Hepatic stellate cell (primary cell): ENCODE data around the gene MYO1G.
"Not testable (repeated sequence)": the region's sequence is repeated elsewhere in the genome, so short reads cannot be mapped to it uniquely, and the experiment has no call there.

Experiments
- DNase-seq: peaks from one replicate; pipeline ENCODE4 v3.0.0; 2011; ENCODE audit warnings: low spot score

The MYO1G gene

GRCh38 chr7:44999245-45000092 lies 20.7 kb upstream of the MYO1G start:
- DNase-seq = peak; percentile 94

GRCh38 chr7:44998153-44998871 lies 19.5 kb upstream of the MYO1G start:
- DNase-seq = no peak

- no peak for DNase-seq
These were observed 17.0 kb upstream of the MYO1G start for GRCh38 chr7:44995555-44996493.

- no peak for DNase-seq
These were observed 16.2 kb upstream of the MYO1G start for GRCh38 chr7:44994877-44995554.

GRCh38 chr7:44992004-44992795 lies 13.4 kb upstream of the MYO1G start:
- not testable (repeated sequence) for DNase-seq

- DNase-seq = peak; percentile 48
These were observed 11.6 kb upstream of the MYO1G start for GRCh38 chr7:44990109-44991023.

GRCh38 chr7:44989132-44989531 lies 10.3 kb upstream of the MYO1G start:
- DNase-seq = no peak

- no peak for DNase-seq
These were observed 9.9 kb upstream of the MYO1G start for GRCh38 chr7:44988701-44989100.

- DNase-seq = no peak
These were observed 9.2 kb upstream of the MYO1G start for GRCh38 chr7:44987996-44988395.

GRCh38 chr7:44987457-44987856 lies 8.6 kb upstream of the MYO1G start:
- DNase-seq = no peak

GRCh38 chr7:44986218-44987053 lies 7.6 kb upstream of the MYO1G start:
- DNase-seq = peak; percentile 87

GRCh38 chr7:44985900-44986217 lies 7.0 kb upstream of the MYO1G start:
- no peak for DNase-seq

- no peak for DNase-seq
These were observed 6.3 kb upstream of the MYO1G start for GRCh38 chr7:44985033-44985695.

- DNase-seq = no peak
These were observed 5.6 kb upstream of the MYO1G start for GRCh38 chr7:44984478-44984758.

- no peak for DNase-seq
These were observed 5.1 kb upstream of the MYO1G start for GRCh38 chr7:44983742-44984477.

GRCh38 chr7:44982970-44983369 lies 4.2 kb upstream of the MYO1G start:
- DNase-seq = no peak

- no peak for DNase-seq
These were observed 3.7 kb upstream of the MYO1G start for GRCh38 chr7:44982535-44982923.
